HEK293 (cell line): ENCODE measurements around the gene SPTLC1.

Experiments used
- CTCF ChIA-PET: fragments of 350-600 bp; formaldehyde crosslinking; extraction: SDS; loops from one replicate; lab custom pipeline; 2021; ENCODE audit warnings: antibody characterized with exemption; lab: Yijun Ruan, JAX
- POLR2A ChIA-PET: fragments of 300-600 bp; formaldehyde crosslinking; extraction: SDS; loops from one replicate; lab custom pipeline; 2020; ENCODE audit warnings: antibody characterized with exemption, inconsistent platforms; lab: Yijun Ruan, JAX
- H3K27ac ChIP-seq: fragments of 200-500 bp; sonication (Bioruptor generic); 2 replicates; pipeline ENCODE4 v1.5.1; 2014; ENCODE audit warnings: low read depth, low read length, control low read depth, inconsistent platforms; ENCODE audit errors: extremely low read depth
- H3K36me3 ChIP-seq, 2 experiments: fragments of 200-500 bp in 1 of 2; sonication (Bioruptor generic) in 1 of 2; 1 replicate in 1 of 2; 2 replicates in 1 of 2; pipeline ENCODE4 v1.5.1; 2014 to 2017; ENCODE audit warnings: inconsistent platforms in 2 of 2, low read length in 2 of 2; ENCODE audit not compliant: control insufficient read depth in 2 of 2, insufficient read depth in 1 of 2
- H3K4me1 ChIP-seq: fragments of 200-500 bp; sonication (Bioruptor generic); 2 replicates; pipeline ENCODE4 v1.5.1; 2014; ENCODE audit warnings: mild to moderate bottlenecking, low read length, inconsistent platforms; ENCODE audit not compliant: control insufficient read depth, insufficient read depth
- H3K4me3 ChIP-seq: 2 replicates; pipeline ENCODE4 v1.5.1; 2011; ENCODE audit warnings: low read depth, mild to moderate bottlenecking, control low read depth, low read length, moderate library complexity
- H3K9me3 ChIP-seq: fragments of 200-500 bp; sonication (Bioruptor generic); 2 replicates; pipeline ENCODE4 v1.5.1; 2014; ENCODE audit warnings: low read depth, low read length, inconsistent platforms; ENCODE audit not compliant: control insufficient read depth, insufficient read depth
- EGR2 ChIP-seq: fragments of 450-650 bp; formaldehyde crosslinking; IDR thresholded peaks from 2 replicates; pipeline ENCODE4 v1.5.1; 2016; ENCODE audit warnings: low read depth, missing biosample characterization, missing genetic modification characterization
- GLIS1 ChIP-seq: fragments of 450-650 bp; formaldehyde crosslinking; IDR thresholded peaks from 2 replicates; pipeline ENCODE4 v1.5.1; 2016; ENCODE audit warnings: missing biosample characterization, missing genetic modification characterization
- KLF16 ChIP-seq: fragments of 450-650 bp; formaldehyde crosslinking; IDR thresholded peaks from 2 replicates; pipeline ENCODE4 v1.5.1; 2017; ENCODE audit warnings: missing biosample characterization, missing genetic modification characterization
- SP2 ChIP-seq: fragments of 450-650 bp; formaldehyde crosslinking; IDR thresholded peaks from 2 replicates; pipeline ENCODE4 v1.5.1; 2016; ENCODE audit warnings: missing biosample characterization, missing genetic modification characterization
- ZBTB17 ChIP-seq: fragments of 450-650 bp; formaldehyde crosslinking; IDR thresholded peaks from 2 replicates; pipeline ENCODE4 v1.5.1; 2016; ENCODE audit warnings: missing biosample characterization, missing genetic modification characterization
- ZBTB26 ChIP-seq: fragments of 450-650 bp; formaldehyde crosslinking; optimal IDR thresholded peaks from 2 replicates; pipeline ENCODE3; 2016; ENCODE audit warnings: missing biosample characterization, mild to moderate bottlenecking, missing genetic modification characterization
- ZFP41 ChIP-seq: fragments of 450-650 bp; formaldehyde crosslinking; IDR thresholded peaks from 2 replicates; pipeline ENCODE4 v1.5.1; 2016; ENCODE audit warnings: missing biosample characterization, missing genetic modification characterization, borderline replicate concordance
- ZNF112 ChIP-seq: fragments of 450-650 bp; formaldehyde crosslinking; IDR thresholded peaks from 2 replicates; pipeline ENCODE4 v1.5.0; 2017; ENCODE audit warnings: missing biosample characterization, missing genetic modification characterization
- ZNF114 ChIP-seq: fragments of 450-650 bp; formaldehyde crosslinking; IDR thresholded peaks from 2 replicates; pipeline ENCODE4 v1.5.0; 2017; ENCODE audit warnings: missing biosample characterization, missing genetic modification characterization
- ZNF121 ChIP-seq: fragments of 450-650 bp; formaldehyde crosslinking; IDR thresholded peaks from 2 replicates; pipeline ENCODE4 v1.5.1; 2016; ENCODE audit warnings: missing biosample characterization, missing genetic modification characterization
- ZNF23 ChIP-seq: fragments of 450-650 bp; formaldehyde crosslinking; IDR thresholded peaks from 2 replicates; pipeline ENCODE4 v1.5.1; 2016; ENCODE audit warnings: missing biosample characterization, missing genetic modification characterization, borderline replicate concordance
- ZNF335 ChIP-seq: fragments of 450-650 bp; formaldehyde crosslinking; conservative IDR thresholded peaks from 2 replicates; pipeline ENCODE4 v1.5.1; 2016; ENCODE audit warnings: missing biosample characterization, missing genetic modification characterization
- ZNF341 ChIP-seq: fragments of 450-650 bp; formaldehyde crosslinking; IDR thresholded peaks from 2 replicates; pipeline ENCODE4; 2016; ENCODE audit warnings: low read depth, missing biosample characterization, missing genetic modification characterization
- ZNF354C ChIP-seq: fragments of 450-650 bp; formaldehyde crosslinking; IDR thresholded peaks from 2 replicates; pipeline ENCODE4 v1.5.1; 2016; ENCODE audit warnings: missing biosample characterization, missing genetic modification characterization, low read depth, borderline replicate concordance
- ZNF391 ChIP-seq: fragments of 450-650 bp; formaldehyde crosslinking; IDR thresholded peaks from 2 replicates; pipeline ENCODE4 v1.5.1; 2016; ENCODE audit warnings: low read depth, missing biosample characterization, missing genetic modification characterization, borderline replicate concordance
- ZNF473 ChIP-seq: fragments of 450-650 bp; formaldehyde crosslinking; IDR thresholded peaks from 2 replicates; pipeline ENCODE4 v1.5.1; 2017; ENCODE audit warnings: missing biosample characterization, missing genetic modification characterization
- ZNF645 ChIP-seq: fragments of 450-650 bp; formaldehyde crosslinking; IDR thresholded peaks from 2 replicates; pipeline ENCODE4; 2016; ENCODE audit warnings: missing biosample characterization, missing genetic modification characterization
- ZNF658 ChIP-seq: fragments of 450-650 bp; formaldehyde crosslinking; IDR thresholded peaks from 2 replicates; pipeline ENCODE4; 2016; ENCODE audit warnings: missing biosample characterization, missing genetic modification characterization
- ZNF677 ChIP-seq: fragments of 450-650 bp; IDR thresholded peaks from 2 replicates; pipeline ENCODE4 v1.5.0; 2018; ENCODE audit warnings: missing biosample characterization, mild to moderate bottlenecking, missing genetic modification characterization, moderate library complexity
- ZNF76 ChIP-seq: fragments of 450-650 bp; formaldehyde crosslinking; IDR thresholded peaks from 2 replicates; pipeline ENCODE4; 2016; ENCODE audit warnings: low read depth, missing biosample characterization, missing genetic modification characterization, borderline replicate concordance
- ZNF776 ChIP-seq: fragments of 450-650 bp; formaldehyde crosslinking; IDR thresholded peaks from 2 replicates; pipeline ENCODE4 v1.5.0; 2017; ENCODE audit warnings: missing biosample characterization, missing genetic modification characterization, borderline replicate concordance
- ZNF837 ChIP-seq: fragments of 450-650 bp; formaldehyde crosslinking; IDR thresholded peaks from 2 replicates; pipeline ENCODE4 v1.5.1; 2016; ENCODE audit warnings: missing biosample characterization, missing genetic modification characterization
- ZSCAN16 ChIP-seq: fragments of 450-650 bp; formaldehyde crosslinking; IDR thresholded peaks from 2 replicates; pipeline ENCODE4 v1.5.1; 2016; ENCODE audit warnings: missing biosample characterization, missing genetic modification characterization
- TF ChIP-seq, protein P1 (sequence below): fragments of 450-650 bp; formaldehyde crosslinking; IDR thresholded peaks from 2 replicates; pipeline ENCODE4 v1.5.1; 2016; ENCODE audit warnings: missing biosample characterization, missing genetic modification characterization
- TF ChIP-seq, protein P2 (sequence below): fragments of 450-650 bp; formaldehyde crosslinking; IDR thresholded peaks from 2 replicates; pipeline ENCODE4 v1.5.1; 2016; ENCODE audit warnings: missing biosample characterization, missing genetic modification characterization, borderline replicate concordance

The SPTLC1 gene, protein sequence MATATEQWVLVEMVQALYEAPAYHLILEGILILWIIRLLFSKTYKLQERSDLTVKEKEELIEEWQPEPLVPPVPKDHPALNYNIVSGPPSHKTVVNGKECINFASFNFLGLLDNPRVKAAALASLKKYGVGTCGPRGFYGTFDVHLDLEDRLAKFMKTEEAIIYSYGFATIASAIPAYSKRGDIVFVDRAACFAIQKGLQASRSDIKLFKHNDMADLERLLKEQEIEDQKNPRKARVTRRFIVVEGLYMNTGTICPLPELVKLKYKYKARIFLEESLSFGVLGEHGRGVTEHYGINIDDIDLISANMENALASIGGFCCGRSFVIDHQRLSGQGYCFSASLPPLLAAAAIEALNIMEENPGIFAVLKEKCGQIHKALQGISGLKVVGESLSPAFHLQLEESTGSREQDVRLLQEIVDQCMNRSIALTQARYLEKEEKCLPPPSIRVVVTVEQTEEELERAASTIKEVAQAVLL

DNA sequence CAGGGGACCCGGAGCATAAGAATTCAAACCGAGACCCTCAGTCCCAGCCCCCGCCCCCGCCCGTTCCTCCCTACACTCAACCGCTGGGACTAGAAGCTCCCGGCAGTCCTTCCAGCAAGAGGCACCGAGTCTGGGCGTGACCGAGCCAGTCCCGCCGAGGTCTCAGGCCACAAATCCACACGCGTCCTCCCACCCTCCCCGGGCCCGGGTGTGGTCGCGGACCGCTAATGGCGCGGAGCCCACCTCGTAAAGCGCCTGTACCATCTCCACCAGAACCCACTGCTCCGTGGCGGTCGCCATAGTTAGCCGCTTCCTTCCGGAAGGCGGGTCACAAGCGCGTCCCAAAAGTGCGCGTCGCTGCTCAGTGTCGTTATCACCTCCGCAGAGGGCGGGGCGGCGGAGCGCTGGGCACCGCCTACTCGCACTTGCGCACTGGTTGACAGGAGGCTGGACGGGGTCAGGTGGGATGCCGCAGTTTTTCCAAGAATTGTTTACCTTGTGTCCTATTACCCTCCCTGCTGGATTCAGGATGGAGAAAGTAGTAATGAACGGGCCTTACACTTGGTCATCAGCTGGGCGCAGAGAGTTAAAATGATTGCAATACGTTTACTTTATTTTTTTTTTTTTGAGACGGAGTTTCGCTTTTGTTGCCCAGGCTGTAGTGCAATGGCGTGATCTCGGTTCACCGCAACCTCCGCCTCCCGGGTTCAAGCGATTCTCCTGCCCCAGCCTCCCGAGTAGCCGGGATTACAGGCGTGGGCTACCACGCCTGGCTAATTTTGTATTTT lies at the start of gene SPTLC1:
TSS of gene SPTLC1 (minus strand) at position 343 of the 788 bp plus-strand sequence. CDS start at position 300, 43 bp downstream.
- H3K27ac ChIP-seq, result no peak within 1 kb of the TSS
- no peaks in the 10 kb centered on the region for H3K4me1 ChIP-seq
- peak within 1 kb of the TSS; percentile 97 for H3K4me3 ChIP-seq
- POLR2A ChIA-PET, result interaction anchor here (0.8 to 1.5 kb wide), 2 partner anchors 21 to 211 kb away, joined by 3 to 4 read pairs; partner anchors contain the start of gene CENPP
- H3K36me3 ChIP-seq, result no peaks in the 10 kb centered on the region; a peak in 2 of 3 replicates
- no peaks in the 10 kb centered on the region for H3K9me3 ChIP-seq
- CTCF ChIA-PET, result interaction anchor here (0.6 to 1.2 kb wide), 5 partner anchors 25 to 165 kb away, joined by 3 to 4 read pairs (median 3); partner anchors contain the start of gene ROR2
- TF ChIP-seq ZBTB26 (tag by site-specific recombination) (peak; percentile 54), ZNF658 (no peak), ZNF112 (no peak), ZNF677 (tag by site-specific recombination) (no peak), ZNF114 (no peak), KLF16 (tag by site-specific recombination) (peak; percentile 91; the same call in 1 of the 2 replicates), ZNF473 (tag by site-specific recombination) (no peak), ZFP41 (tag by site-specific recombination) (no peak), ZNF837 (tag by site-specific recombination) (no peak), ZBTB17 (tag by site-specific recombination) (0 out of 2 replicates have a peak, but pooled peaks have one; percentile 26), ZNF341 (tag by site-specific recombination) (0 out of 2 replicates have a peak, but pooled peaks have one; percentile 39), GLIS1 (tag by site-specific recombination) (no peak), ZNF354C (tag by site-specific recombination) (no peak), ZNF776 (tag by site-specific recombination) (no peak), ZSCAN16 (tag by site-specific recombination) (no peak), ZNF645 (tag by site-specific recombination) (no peak), ZNF121 (tag by site-specific recombination) (no peak), ZNF391 (tag by site-specific recombination) (no peak), SP2 (peak; percentile 89), EGR2 (tag by site-specific recombination) (no peak), ZNF76 (tag by site-specific recombination) (peak; percentile 86), ZNF335 (peak; percentile 72), ZNF23 (no peak)
- TF ChIP-seq, protein P1, sequence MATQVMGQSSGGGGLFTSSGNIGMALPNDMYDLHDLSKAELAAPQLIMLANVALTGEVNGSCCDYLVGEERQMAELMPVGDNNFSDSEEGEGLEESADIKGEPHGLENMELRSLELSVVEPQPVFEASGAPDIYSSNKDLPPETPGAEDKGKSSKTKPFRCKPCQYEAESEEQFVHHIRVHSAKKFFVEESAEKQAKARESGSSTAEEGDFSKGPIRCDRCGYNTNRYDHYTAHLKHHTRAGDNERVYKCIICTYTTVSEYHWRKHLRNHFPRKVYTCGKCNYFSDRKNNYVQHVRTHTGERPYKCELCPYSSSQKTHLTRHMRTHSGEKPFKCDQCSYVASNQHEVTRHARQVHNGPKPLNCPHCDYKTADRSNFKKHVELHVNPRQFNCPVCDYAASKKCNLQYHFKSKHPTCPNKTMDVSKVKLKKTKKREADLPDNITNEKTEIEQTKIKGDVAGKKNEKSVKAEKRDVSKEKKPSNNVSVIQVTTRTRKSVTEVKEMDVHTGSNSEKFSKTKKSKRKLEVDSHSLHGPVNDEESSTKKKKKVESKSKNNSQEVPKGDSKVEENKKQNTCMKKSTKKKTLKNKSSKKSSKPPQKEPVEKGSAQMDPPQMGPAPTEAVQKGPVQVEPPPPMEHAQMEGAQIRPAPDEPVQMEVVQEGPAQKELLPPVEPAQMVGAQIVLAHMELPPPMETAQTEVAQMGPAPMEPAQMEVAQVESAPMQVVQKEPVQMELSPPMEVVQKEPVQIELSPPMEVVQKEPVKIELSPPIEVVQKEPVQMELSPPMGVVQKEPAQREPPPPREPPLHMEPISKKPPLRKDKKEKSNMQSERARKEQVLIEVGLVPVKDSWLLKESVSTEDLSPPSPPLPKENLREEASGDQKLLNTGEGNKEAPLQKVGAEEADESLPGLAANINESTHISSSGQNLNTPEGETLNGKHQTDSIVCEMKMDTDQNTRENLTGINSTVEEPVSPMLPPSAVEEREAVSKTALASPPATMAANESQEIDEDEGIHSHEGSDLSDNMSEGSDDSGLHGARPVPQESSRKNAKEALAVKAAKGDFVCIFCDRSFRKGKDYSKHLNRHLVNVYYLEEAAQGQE (tag by site-specific recombination), result no peak
- TF ChIP-seq, protein P2, sequence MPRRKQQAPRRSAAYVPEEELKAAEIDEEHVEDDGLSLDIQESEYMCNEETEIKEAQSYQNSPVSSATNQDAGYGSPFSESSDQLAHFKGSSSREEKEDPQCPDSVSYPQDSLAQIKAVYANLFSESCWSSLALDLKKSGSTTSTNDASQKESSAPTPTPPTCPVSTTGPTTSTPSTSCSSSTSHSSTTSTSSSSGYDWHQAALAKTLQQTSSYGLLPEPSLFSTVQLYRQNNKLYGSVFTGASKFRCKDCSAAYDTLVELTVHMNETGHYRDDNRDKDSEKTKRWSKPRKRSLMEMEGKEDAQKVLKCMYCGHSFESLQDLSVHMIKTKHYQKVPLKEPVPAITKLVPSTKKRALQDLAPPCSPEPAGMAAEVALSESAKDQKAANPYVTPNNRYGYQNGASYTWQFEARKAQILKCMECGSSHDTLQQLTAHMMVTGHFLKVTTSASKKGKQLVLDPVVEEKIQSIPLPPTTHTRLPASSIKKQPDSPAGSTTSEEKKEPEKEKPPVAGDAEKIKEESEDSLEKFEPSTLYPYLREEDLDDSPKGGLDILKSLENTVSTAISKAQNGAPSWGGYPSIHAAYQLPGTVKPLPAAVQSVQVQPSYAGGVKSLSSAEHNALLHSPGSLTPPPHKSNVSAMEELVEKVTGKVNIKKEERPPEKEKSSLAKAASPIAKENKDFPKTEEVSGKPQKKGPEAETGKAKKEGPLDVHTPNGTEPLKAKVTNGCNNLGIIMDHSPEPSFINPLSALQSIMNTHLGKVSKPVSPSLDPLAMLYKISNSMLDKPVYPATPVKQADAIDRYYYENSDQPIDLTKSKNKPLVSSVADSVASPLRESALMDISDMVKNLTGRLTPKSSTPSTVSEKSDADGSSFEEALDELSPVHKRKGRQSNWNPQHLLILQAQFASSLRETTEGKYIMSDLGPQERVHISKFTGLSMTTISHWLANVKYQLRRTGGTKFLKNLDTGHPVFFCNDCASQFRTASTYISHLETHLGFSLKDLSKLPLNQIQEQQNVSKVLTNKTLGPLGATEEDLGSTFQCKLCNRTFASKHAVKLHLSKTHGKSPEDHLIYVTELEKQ (tag by site-specific recombination), result no peak
